ENCODE results near the gene TOMT. TPM values are rescaled to one million over a fixed set of nuclear protein-coding genes. Genes with fewer than 3 reads are reported as not detected.

TOMT gene
- polyA plus RNA-seq, 5 donors: not detected

DNA sequence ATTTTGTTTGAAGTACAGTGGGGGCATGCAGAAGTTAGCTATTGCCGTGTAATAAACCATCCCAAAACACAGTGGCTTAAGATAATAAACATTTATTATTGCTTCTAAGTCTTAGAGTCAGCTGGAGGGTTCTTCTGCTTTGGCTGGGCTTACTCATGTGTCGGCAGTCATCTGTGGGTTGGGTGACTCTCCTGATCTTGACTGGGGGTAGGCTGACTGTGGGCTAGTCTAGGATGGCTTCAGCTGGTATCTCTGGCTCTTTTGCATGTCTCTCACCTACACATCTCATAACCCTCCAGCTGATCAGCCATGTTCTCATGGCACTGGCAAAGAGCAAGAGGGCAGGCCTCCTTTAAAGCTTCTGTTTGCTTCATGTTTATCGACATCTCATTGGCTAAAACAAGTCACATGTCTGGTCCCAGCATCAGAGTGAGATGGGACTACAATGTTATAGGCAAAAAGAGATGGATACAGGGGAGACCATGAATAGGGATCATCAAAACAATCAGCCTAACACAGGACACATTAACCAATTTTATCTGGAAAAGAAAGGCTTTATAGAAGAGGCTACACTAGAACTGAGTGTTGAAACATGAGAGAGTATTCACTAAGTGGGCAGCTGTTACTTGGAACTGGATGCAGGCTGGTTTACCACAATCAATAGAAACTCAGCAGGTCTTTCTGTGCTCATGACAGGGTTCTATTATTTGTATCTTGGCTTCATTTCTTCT lies 19.9 kb upstream of the TOMT start:
- DNase-seq: no peak

- DNase-seq: no peak
These were observed 17.5 kb upstream of the TOMT start for GRCh38 chr11:72088076-72088808.

DNA sequence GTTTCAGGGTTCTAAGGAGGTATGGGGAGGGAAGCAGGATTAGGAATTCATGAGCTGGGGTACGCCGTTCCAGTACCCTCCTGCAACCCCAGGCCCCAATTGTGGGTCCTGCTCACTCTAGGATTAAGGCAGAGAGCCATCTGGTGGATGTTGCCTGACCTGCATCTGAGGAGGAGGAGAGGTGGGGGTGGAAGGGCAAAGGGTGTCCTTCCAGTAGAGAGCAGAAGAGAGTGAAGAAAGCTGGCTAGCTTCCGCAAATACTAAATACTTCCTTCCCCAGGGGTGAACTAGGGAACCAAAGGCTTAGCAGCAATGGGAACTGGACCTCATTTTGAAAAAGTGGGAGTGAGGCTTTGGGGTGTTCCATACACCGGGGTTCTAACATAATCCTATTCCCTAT lies 14.4 kb upstream of the TOMT start:
- no peak for DNase-seq

DNA sequence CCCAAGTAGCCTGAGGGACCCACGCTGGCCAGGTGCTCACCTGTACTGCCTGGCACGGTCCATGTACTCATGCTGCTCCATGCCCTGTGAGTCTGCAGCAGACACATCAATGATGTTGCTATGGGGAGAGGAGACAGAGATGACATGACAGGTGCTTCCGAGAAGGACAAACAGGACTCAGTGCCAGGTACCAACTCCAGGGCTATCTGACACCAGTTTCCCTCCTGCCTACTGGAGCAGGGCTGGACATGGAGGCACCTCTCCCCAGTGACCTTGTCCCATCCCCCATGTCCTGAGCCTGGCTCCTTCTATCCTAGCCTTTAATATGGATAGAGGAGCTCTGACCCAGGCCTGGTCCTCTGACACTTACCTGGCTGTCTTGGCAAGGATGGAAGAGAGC lies 7.0 kb upstream of the TOMT start:
- no peak for DNase-seq

GRCh38 chr11:72100009-72100408 lies 5.7 kb upstream of the TOMT start:
- DNase-seq: no peak

GRCh38 chr11:72100462-72100861 lies 5.3 kb upstream of the TOMT start:
- no peak for DNase-seq

- no peak for DNase-seq
These were observed 3.6 kb upstream of the TOMT start for GRCh38 chr11:72102162-72102561.

- no peak for DNase-seq
These were observed 3.1 kb upstream of the TOMT start for GRCh38 chr11:72102631-72102945.

DNA sequence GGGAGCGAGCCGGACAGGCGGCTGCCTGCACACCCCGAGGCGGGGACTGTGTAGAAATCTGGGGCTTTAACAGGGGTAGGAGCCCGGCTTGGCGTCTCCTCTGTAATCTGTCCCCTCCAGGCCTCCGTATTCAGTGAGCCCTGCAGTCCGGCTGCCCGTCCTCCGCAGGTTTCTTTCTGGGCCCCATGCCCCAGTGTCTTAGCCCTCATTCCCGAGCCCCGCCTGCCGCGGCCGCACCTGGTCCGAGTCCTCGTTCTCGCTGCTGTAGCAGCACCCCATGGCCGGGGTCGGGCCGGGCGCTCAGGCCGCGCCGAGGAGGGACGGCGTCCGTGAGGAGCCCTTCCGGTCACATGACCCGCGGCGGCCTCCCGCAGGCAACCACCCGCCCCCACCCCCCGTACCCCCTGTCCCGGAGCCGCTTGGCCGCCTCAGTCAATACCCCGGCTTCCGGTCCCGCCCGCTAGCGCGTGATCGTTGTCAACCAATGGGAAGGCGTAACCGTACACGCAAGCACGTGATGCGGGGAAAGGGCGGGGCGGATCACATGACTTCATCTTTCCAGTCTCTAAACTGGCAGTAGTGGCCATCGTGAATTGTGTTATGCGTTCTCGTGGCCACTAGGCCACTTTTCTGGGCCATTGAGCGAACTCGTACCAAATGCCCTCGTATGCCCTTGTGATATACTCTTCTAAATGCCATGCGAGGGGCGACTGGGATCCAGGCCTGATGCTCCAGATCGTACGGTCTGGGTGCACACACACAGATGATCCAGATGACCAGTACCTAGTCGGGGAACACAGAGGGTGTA lies 2.6 kb upstream of the TOMT start, which contains the start of gene LAMTOR1:
Gene LAMTOR1, minus strand, starts transcription at position 352 of the 808 bp plus-strand sequence. Its CDS starts 73 bp downstream, at position 279.
- DNase-seq: peak; percentile 98

DNA sequence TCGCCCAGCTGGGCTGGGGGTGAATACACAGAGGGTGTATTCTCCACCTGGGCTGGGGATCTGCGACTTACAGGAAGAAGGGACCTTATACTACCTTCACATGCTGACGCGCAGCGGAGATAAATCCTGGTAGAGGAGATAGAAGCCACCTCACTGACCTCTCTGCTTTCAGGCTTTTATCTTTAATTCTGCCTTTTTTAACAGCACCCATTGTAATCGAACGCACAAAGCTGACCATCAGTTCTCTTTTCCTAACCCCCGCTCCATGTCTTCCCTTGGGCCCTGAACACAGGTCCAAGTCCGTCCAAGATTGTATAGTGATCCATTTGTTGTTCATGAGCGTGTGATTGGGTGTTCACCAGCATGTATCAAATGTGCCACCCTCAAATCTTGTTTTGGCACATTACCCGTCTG lies 2.0 kb upstream of the TOMT start:
- no peak for DNase-seq

GRCh38 chr11:72111300-72112142 lies 5.8 kb downstream of the TOMT start:
- no peak for DNase-seq

DNA sequence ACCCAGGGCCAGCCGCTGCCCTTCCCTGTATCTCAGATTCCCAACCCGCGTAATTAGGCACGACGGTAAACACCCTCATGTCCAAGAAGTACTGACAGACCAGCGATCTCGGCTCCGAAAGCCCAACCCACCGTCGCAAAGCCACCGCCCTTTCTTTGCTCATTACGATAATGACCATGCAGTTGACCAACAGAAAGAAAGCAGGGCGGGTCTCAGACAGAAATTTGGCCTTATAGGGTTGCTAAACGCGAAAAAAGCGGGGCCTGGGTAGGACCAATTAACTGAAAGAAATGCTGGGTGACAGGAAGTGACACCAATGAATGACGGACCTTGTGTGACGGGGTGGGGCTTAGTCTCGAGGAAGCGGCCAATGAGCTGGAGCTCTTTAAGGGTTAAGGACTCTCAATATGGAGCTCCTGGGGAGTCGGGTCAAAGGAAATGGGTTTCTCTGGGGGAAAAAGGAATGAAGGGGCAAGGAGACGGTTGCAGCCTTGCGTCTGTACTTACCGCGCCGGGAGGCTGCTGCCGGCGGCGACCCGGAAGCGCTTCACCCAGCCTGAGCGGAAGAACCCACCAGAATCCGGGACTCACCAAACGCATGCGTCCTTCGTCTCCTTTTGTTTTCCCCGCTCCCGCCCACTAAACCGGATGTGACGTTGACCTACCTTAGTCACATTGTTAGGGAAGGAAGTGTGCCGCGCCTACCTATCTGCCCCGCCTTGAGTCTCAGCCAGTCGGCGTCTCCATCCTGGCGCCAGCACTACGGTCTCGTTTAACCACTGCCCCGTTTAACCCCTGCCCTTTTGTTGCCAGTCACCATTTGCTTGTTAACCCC lies 6.6 kb downstream of the TOMT start, which contains the start of gene ANAPC15:
Gene ANAPC15, minus strand, starts transcription at position 553 of the 835 bp plus-strand sequence. CDS start 1,419 bp downstream, outside the sequence.
- peak; percentile 99 for DNase-seq

GRCh38 chr11:72112978-72113808 lies 7.5 kb downstream of the TOMT start:
- DNase-seq: no peak

DNA sequence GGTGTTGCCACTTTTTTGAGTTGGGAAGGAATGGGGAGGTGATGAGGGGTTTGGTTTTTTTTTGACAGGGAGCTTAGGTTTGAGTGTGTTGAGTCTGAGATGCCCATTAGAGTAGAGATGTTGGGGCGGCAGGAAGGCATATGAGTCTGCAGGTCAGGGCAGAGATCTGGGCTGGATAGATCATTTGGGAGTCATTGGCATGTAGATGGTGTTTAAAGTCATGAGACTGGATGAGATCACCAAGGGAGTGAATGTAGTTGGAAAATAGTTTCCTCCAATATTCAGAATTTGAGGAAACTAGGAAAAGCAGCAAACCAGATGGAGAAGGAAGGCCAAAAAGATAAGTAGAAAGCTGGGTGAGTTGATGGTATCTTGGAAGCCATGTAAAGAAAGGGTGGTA lies 8.8 kb downstream of the TOMT start:
- no peak for DNase-seq

GRCh38 chr11:72116019-72116755 lies 10.5 kb downstream of the TOMT start:
- DNase-seq: no peak

GRCh38 chr11:72119198-72119597 lies 13.5 kb downstream of the TOMT start:
- no peak for DNase-seq

DNA sequence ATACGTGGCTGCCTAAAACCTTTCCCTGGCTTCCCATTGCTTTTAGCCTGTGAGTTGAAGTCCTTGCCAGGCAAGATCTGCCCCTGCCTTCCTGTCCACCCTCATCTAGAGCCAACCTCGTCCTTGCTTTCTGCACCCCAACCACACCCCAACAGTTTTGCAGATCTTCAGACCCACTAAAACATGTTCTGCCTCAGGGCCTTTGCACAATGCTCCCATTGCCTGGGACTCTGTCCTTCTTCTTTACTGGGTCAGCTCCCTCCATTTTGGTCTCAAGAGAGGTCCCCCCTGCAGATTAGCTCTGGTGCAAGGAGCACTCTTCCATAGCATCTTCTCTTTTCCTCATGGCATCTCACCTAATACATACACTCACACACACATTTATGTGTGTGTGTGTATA lies 15.2 kb downstream of the TOMT start:
- no peak for DNase-seq

DNA sequence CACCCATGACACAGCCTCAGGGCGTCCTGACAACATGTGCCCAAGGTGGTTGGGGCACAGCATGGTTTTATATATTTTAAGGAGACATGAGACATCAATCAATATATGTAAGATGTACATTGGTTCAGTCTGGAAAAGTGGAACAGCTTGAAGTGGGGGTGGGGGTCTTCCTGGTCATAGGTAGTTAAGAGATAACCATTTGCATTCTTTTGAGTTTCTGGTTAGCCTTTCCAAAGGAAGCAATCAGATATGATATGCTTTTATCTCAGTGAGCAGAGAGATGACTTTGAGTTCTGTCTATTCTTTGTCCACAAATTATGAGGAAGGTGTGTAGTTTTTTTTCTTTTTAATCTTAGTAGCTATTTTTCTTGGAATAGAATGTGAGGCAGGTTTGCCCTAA lies 16.9 kb downstream of the TOMT start:
- DNase-seq: no peak

DNA sequence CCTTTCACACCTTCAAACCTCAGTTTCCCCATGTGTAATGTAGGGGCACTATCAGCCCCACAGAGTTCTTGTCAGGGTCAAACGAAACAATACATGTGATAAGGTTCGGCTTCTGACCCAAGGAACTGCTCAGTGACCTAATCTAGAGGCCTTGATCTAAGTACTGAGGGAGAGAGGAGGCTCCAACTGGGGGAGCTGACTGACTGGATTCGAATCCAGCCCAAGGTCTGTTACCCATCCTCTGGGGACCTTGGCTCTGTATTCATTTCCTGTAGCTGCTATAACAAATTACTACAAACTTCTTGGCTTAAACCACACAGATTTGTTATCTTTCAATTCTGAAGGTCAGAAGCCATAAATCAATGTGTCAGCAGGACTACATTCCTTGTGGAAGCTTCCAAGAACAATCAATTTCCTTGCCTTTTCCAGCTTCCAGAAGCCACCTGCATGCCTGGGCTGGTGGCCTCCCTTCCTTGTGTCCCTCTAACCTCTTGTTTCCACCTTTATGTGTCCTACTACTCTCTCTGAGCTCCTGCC lies 17.5 kb downstream of the TOMT start:
- no peak for DNase-seq
